Measurements from ENCODE around the gene CD96. TPM values are rescaled to one million over a fixed set of nuclear protein-coding genes. Genes with fewer than 3 reads are reported as not detected.

The CD96 gene
- total RNA-seq, 4 donors from 2014 or later: under 0.01 to 3.3 (median 0.64) TPM

DNA sequence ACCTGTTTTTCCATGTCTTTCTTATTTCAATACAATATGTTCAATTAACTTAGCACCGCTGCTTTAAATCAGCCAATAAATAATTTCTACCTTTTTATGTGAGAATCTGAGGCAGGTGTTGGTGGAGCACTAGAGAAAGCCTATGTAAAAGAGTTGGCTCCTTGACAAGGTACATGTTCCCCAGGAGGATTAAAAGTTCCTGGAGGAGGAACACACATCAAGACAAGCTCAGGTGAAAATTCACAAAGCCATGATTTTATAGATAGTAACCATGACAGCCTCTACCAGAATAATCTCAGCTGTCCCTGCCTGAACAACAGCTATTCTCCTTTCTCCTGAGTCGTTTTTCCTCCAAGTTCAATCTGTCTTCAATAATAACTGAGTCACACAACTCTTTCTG lies 56.6 kb downstream of the CD96 start:
- TF ChIP-seq POLR2A (IDR thresholded peaks at IDR 0.05) (no peak), EP300 (IDR thresholded peaks at IDR 0.05) (no peak)
- TF ChIP-seq, protein P1, sequence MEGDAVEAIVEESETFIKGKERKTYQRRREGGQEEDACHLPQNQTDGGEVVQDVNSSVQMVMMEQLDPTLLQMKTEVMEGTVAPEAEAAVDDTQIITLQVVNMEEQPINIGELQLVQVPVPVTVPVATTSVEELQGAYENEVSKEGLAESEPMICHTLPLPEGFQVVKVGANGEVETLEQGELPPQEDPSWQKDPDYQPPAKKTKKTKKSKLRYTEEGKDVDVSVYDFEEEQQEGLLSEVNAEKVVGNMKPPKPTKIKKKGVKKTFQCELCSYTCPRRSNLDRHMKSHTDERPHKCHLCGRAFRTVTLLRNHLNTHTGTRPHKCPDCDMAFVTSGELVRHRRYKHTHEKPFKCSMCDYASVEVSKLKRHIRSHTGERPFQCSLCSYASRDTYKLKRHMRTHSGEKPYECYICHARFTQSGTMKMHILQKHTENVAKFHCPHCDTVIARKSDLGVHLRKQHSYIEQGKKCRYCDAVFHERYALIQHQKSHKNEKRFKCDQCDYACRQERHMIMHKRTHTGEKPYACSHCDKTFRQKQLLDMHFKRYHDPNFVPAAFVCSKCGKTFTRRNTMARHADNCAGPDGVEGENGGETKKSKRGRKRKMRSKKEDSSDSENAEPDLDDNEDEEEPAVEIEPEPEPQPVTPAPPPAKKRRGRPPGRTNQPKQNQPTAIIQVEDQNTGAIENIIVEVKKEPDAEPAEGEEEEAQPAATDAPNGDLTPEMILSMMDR (IDR thresholded peaks at IDR 0.05): no peak
- no peaks in the 10 kb centered on the region for H3K27me3 ChIP-seq
- no peaks in the 10 kb centered on the region for H3K4me1 ChIP-seq
- no peaks in the 10 kb centered on the region for H3K9me3 ChIP-seq
- DNase-seq (ENCODE audit: low spot score in 2 of 2): no peak
- H3K27ac ChIP-seq: no peak overlapping the region
- no peak overlapping the region for H3K4me3 ChIP-seq
- no peaks in the 10 kb centered on the region for H3K36me3 ChIP-seq
- 78 to 86% methylated on average over 2 of the region's 2 CpGs for WGBS, 2 donors

DNA sequence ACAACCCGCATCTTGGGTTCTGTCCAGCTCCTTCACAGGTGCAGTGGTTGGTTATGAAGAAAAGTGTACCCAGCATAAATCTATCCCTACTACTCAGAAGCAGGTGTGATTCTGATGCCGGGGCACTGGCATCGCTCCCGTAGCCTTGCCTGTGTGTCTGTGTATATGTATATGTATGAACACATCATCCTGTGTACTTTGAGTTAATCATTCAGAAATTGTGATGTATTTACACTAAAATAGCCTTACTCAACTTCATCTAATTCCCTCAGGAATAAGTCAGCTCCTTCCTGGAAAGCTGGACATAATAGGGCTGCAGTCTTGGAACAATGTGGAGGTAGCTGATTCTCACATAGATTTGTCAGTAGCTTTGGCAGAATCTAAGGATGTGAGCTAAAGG lies 59.8 kb downstream of the CD96 start:
- H3K4me3 ChIP-seq: no peak overlapping the region
- H3K9me3 ChIP-seq: no peaks in the 10 kb centered on the region
- H3K27me3 ChIP-seq: no peaks in the 10 kb centered on the region
- no peaks in the 10 kb centered on the region for H3K4me1 ChIP-seq
- DNase-seq (ENCODE audit: low spot score in 2 of 2): no peak
- no peak overlapping the region for H3K27ac ChIP-seq
- WGBS, 2 donors: 91 to 95% methylated on average over 4 of the region's 4 CpGs
- TF ChIP-seq POLR2A (IDR thresholded peaks at IDR 0.05) (no peak), EP300 (IDR thresholded peaks at IDR 0.05) (no peak)
- TF ChIP-seq, protein P1 (IDR thresholded peaks at IDR 0.05): no peak
- H3K36me3 ChIP-seq: no peaks in the 10 kb centered on the region

DNA sequence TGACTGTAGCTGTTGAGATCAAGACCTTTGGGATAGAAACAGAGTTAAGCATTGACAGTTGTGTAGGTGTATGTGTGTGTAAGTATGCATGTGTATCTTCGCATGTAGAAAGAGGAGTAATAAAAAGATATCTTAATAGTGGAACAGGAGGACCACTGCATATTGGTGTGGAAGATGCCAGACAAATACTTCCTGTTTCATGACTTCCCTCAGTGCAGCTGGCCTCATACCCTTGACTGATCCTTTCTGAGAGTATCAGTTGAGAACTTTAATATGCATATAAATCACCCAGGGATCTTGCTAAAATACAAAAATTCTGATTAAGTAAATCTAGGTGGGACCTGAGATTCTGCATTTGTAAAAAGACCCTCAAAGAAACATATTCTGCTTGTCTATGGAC lies 61.7 kb downstream of the CD96 start:
- H3K27me3 ChIP-seq: no peaks in the 10 kb centered on the region

DNA sequence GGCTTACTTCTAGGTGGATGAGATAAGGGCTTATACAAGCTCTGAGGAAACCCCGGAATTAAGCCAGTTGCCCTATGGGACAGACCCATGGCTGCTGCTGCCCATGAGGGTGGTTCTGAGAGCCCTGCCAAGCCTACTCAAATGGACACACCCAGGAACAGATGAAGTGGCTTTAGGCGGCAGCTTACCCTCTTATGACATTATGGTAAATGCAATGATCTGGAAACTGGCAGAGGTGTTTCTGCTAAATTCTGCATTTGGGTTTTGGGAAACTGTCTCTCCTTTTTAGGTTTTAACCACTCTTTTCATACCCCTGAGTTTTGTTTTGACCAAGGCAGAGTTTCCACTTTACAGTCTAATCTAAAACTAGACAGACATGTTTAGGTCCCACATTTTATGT lies 62.1 kb downstream of the CD96 start:
- no peak overlapping the region for H3K4me3 ChIP-seq
- H3K27me3 ChIP-seq: no peaks in the 10 kb centered on the region
- H3K36me3 ChIP-seq: no peaks in the 10 kb centered on the region
- 85 to 88% methylated on average over 2 of the region's 2 CpGs for WGBS, 2 donors
- TF ChIP-seq, protein P1 (IDR thresholded peaks at IDR 0.05): no peak
- no peak for TF ChIP-seq EP300 (IDR thresholded peaks at IDR 0.05)
- no peak for TF ChIP-seq POLR2A (IDR thresholded peaks at IDR 0.05)
- no peaks in the 10 kb centered on the region for H3K4me1 ChIP-seq
- DNase-seq (ENCODE audit: low spot score in 2 of 2): no peak
- no peaks in the 10 kb centered on the region for H3K9me3 ChIP-seq
- H3K27ac ChIP-seq: no peak overlapping the region

More for the DNA sequence above, 61.7 kb downstream of the CD96 start:
- no peak overlapping the region for H3K27ac ChIP-seq
- no peak overlapping the region for H3K4me3 ChIP-seq
- no peak for TF ChIP-seq EP300 (IDR thresholded peaks at IDR 0.05)
- TF ChIP-seq, protein P1 (IDR thresholded peaks at IDR 0.05): no peak
- no peak for TF ChIP-seq POLR2A (IDR thresholded peaks at IDR 0.05)
- H3K36me3 ChIP-seq: no peaks in the 10 kb centered on the region
- H3K4me1 ChIP-seq: no peaks in the 10 kb centered on the region
- 75 to 94% methylated on average over 1 of the region's 1 CpG for WGBS, 2 donors
- no peaks in the 10 kb centered on the region for H3K9me3 ChIP-seq
- no peak for DNase-seq (ENCODE audit: low spot score in 2 of 2)

DNA sequence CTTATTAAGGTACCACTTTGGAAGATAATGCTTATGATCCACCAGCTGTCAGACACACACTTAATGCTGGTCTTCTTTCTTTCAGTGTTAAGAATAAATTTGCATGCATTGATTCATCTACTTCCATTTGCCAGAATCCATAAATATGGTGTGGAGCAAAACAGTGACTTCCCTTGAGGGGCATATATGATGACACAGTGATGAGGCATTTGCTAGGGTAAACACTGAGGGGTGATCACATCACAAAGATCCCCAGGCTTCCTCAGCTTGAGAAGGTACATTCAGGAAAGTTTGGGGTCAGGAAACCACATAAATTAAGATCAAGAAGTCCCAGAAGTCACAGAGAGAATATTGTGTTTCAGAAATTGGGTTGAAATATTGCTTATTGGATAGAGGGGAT lies 63.0 kb downstream of the CD96 start:
- no peaks in the 10 kb centered on the region for H3K4me1 ChIP-seq
- H3K27me3 ChIP-seq: no peaks in the 10 kb centered on the region
- no peaks in the 10 kb centered on the region for H3K36me3 ChIP-seq
- no peak overlapping the region for H3K27ac ChIP-seq
- no peak for DNase-seq (ENCODE audit: low spot score in 2 of 2)
- no peaks in the 10 kb centered on the region for H3K9me3 ChIP-seq
- H3K4me3 ChIP-seq: no peak overlapping the region
- TF ChIP-seq EP300 (IDR thresholded peaks at IDR 0.05): no peak
- TF ChIP-seq, protein P1 (IDR thresholded peaks at IDR 0.05): no peak

Measured in tibial nerve (tissue), 4 donors.